WTC11 (cell line): ENCODE data around the gene CALML3. TPM values are rescaled to one million over a fixed set of nuclear protein-coding genes. Genes with fewer than 3 reads are reported as not detected.

Experiments
- ATAC-seq: fragments of 200-7000 bp; cut with Tn5 transposase; 2 replicates; pipeline ENCODE4 v1.10.0; 2021; ENCODE audit warnings: mild to moderate bottlenecking, moderate library complexity
- CTCF ChIA-PET: fragments of 300-600 bp; sonication (Branson Sonifier 250); formaldehyde crosslinking; loops from one replicate; lab custom pipeline; 2021; ENCODE audit warnings: antibody characterized with exemption; lab: Charles Lee
- POLR2A ChIA-PET: fragments of 350-600 bp; sonication (Branson Sonifier 250); formaldehyde crosslinking; loops from one replicate; lab custom pipeline; 2021; ENCODE audit warnings: antibody characterized with exemption; lab: Charles Lee
- DNase-seq: peaks from one replicate; pipeline ENCODE4 v3.0.0; 2021; ENCODE audit warnings: low spot score
- H3K27ac Mint-ChIP-seq: 2 replicates; pipeline ENCODE4 v1.8.0; 2021; ENCODE audit warnings: mixed read lengths
- H3K27me3 Mint-ChIP-seq: 2 replicates; pipeline ENCODE4 v1.8.0; 2021; ENCODE audit warnings: low read depth, mild to moderate bottlenecking, moderate library complexity, mixed read lengths
- H3K36me3 Mint-ChIP-seq: 2 replicates; pipeline ENCODE4 v1.8.0; 2021; ENCODE audit warnings: mixed read lengths
- H3K4me1 Mint-ChIP-seq: 2 replicates; pipeline ENCODE4 v1.8.0; 2022; ENCODE audit warnings: mixed read lengths
- H3K4me3 Mint-ChIP-seq: 2 replicates; pipeline ENCODE4 v1.8.0; 2021; ENCODE audit warnings: mild to moderate bottlenecking, moderate library complexity, mixed read lengths
- H3K9me3 Mint-ChIP-seq: 2 replicates; pipeline ENCODE4 v1.8.0; 2021; ENCODE audit warnings: mixed read lengths
- ATF2 ChIP-seq: sonication (generic); formaldehyde crosslinking; IDR thresholded peaks from 2 replicates; pipeline ENCODE4 v1.8.1; 2022; ENCODE audit warnings: low read depth, missing genetic modification reagents, borderline replicate concordance
- CDX4 ChIP-seq: fragments of 250-450 bp; sonication (Bioruptor Pico); IDR thresholded peaks from 2 replicates; pipeline ENCODE4 v1.9.0; 2021; ENCODE audit warnings: moderate library complexity, mild to moderate bottlenecking, inconsistent platforms, borderline replicate concordance
- ERG ChIP-seq: fragments of 250-450 bp; sonication (Bioruptor Pico); IDR thresholded peaks from 2 replicates; pipeline ENCODE4 v1.8.0; 2021; ENCODE audit warnings: mild to moderate bottlenecking
- FOXJ3 ChIP-seq: sonication (generic); formaldehyde crosslinking; IDR thresholded peaks from 2 replicates; pipeline ENCODE4 v1.9.0; 2021; ENCODE audit warnings: missing genetic modification reagents, mild to moderate bottlenecking, borderline replicate concordance
- GRHL2 ChIP-seq: fragments of 250-450 bp; sonication (Bioruptor Pico); IDR thresholded peaks from 2 replicates; pipeline ENCODE4 v1.8.0; 2022; ENCODE audit warnings: mild to moderate bottlenecking, moderate library complexity; ENCODE audit not compliant: insufficient replicate concordance, severe bottlenecking
- GTF2I ChIP-seq: fragments of 250-450 bp; sonication (Bioruptor Pico); conservative IDR thresholded peaks from 2 replicates; pipeline ENCODE4 v1.4.0; 2021; ENCODE audit warnings: mild to moderate bottlenecking
- HMGA2 ChIP-seq: fragments of 250-450 bp; sonication (Bioruptor Pico); IDR thresholded peaks from 2 replicates; pipeline ENCODE4 v1.4.0; 2021; ENCODE audit warnings: mild to moderate bottlenecking, moderate library complexity
- KAT7 ChIP-seq: sonication (generic); formaldehyde crosslinking; IDR thresholded peaks from 2 replicates; pipeline ENCODE4 v1.8.1; 2023; ENCODE audit warnings: missing genetic modification reagents, mild to moderate bottlenecking, borderline replicate concordance
- MXD4 ChIP-seq: fragments of 250-450 bp; sonication (Bioruptor Pico); IDR thresholded peaks from 2 replicates; pipeline ENCODE4 v1.8.0; 2021; ENCODE audit warnings: mild to moderate bottlenecking, moderate library complexity, borderline replicate concordance
- RELA ChIP-seq: sonication (generic); formaldehyde crosslinking; IDR thresholded peaks from 2 replicates; pipeline ENCODE4 v1.8.1; 2022; ENCODE audit warnings: missing genetic modification reagents, mild to moderate bottlenecking, borderline replicate concordance
- STAT6 ChIP-seq: sonication (generic); formaldehyde crosslinking; conservative IDR thresholded peaks from 2 replicates; pipeline ENCODE4 v1.8.1; 2023; ENCODE audit warnings: mild to moderate bottlenecking, low read depth, missing genetic modification reagents, moderate library complexity
- TEAD4 ChIP-seq: sonication (generic); formaldehyde crosslinking; IDR thresholded peaks from 2 replicates; pipeline ENCODE4 v1.8.0; 2022; ENCODE audit warnings: mild to moderate bottlenecking, missing genetic modification reagents
- ZNF121 ChIP-seq: sonication (generic); formaldehyde crosslinking; IDR thresholded peaks from 2 replicates; pipeline ENCODE4 v1.8.0; 2023; ENCODE audit warnings: missing genetic modification reagents
- ZNF317 ChIP-seq: sonication (generic); formaldehyde crosslinking; IDR thresholded peaks from 2 replicates; pipeline ENCODE4 v1.8.1; 2023; ENCODE audit warnings: low read depth, mild to moderate bottlenecking, moderate library complexity, missing genetic modification reagents, borderline replicate concordance
- ZNF396 ChIP-seq: fragments of 250-450 bp; sonication (Bioruptor Pico); IDR thresholded peaks from 2 replicates; pipeline ENCODE4 v1.8.0; 2021; ENCODE audit warnings: mild to moderate bottlenecking, moderate library complexity, borderline replicate concordance
- ZNF423 ChIP-seq: fragments of 250-450 bp; sonication (Bioruptor Pico); IDR thresholded peaks from 2 replicates; pipeline ENCODE4 v2.1.2; 2022; ENCODE audit warnings: mild to moderate bottlenecking, moderate library complexity
- ZNF512 ChIP-seq: sonication (generic); formaldehyde crosslinking; IDR thresholded peaks from 2 replicates; pipeline ENCODE4 v1.8.1; 2022; ENCODE audit warnings: missing genetic modification reagents, borderline replicate concordance
- ZNF671 ChIP-seq: fragments of 250-450 bp; sonication (Bioruptor Pico); IDR thresholded peaks from 2 replicates; pipeline ENCODE4 v1.8.0; 2021; ENCODE audit warnings: mild to moderate bottlenecking
- total RNA-seq: library from RNA; stranded (reverse); gene quantifications from 3 replicates; pipeline ENCODE4 v1.2.3, GENCODE V29; 2021

CALML3 gene
- total RNA-seq, 1 experiment from 2014 or later = not detected

GRCh38 chr10:5537684-5538083 is 12.9 kb downstream of the CALML3 start:
- no peaks in the 10 kb centered on the region; the same call in 1 of the 2 replicates for H3K27me3 Mint-ChIP-seq
- peaks cover 6% of the 10 kb centered on the region for H3K36me3 Mint-ChIP-seq
- no peak overlapping the region for H3K4me3 Mint-ChIP-seq
- DNase-seq (no peak), ATAC-seq (no peak)
- TF ChIP-seq GRHL2 (no peak), ZNF121 (0 out of 2 replicates have a peak, but pooled peaks have one; percentile 51)
- CTCF ChIA-PET = interaction anchor here (2.2 kb wide), 1 partner anchor 86 kb away, joined by 8 read pairs; no protein-coding TSS in a partner anchor
- POLR2A ChIA-PET = no interaction called here
- peaks cover 18% of the 10 kb centered on the region for H3K9me3 Mint-ChIP-seq
- peaks cover 8% of the 10 kb centered on the region for H3K4me1 Mint-ChIP-seq
- H3K27ac Mint-ChIP-seq = no peak overlapping the region

GRCh38 chr10:5538446-5538845 is 13.7 kb downstream of the CALML3 start:
- Mint-ChIP-seq H3K4me3 (no peak overlapping the region), H3K4me1 (peaks cover 6% of the 10 kb centered on the region), H3K27ac (no peak overlapping the region), H3K9me3 (peaks cover 23% of the 10 kb centered on the region), H3K36me3 (peaks cover 10% of the 10 kb centered on the region), H3K27me3 (no peaks in the 10 kb centered on the region; the same call in 1 of the 2 replicates)
- DNase-seq (no peak), ATAC-seq (no peak)
- POLR2A ChIA-PET = no interaction called here
- CTCF ChIA-PET = interaction anchor here (2.2 kb wide), 1 partner anchor 85 kb away, joined by 8 read pairs; no protein-coding TSS in a partner anchor
- no peak for TF ChIP-seq RELA (CRISPR knock-in tag)
- TF ChIP-seq GRHL2 = no peak
- no peak for TF ChIP-seq ZNF512 (CRISPR knock-in tag)
- TF ChIP-seq HMGA2 (CRISPR knock-in tag) = no peak
- no peak for TF ChIP-seq ZNF396 (CRISPR knock-in tag)
- TF ChIP-seq TEAD4 = no peak
- TF ChIP-seq ZNF423 (CRISPR knock-in tag) = no peak
- TF ChIP-seq CDX4 = no peak
- no peak for TF ChIP-seq KAT7 (CRISPR knock-in tag)

- TF ChIP-seq ERG (CRISPR knock-in tag) (no peak), GTF2I (CRISPR knock-in tag) (no peak), MXD4 (CRISPR knock-in tag) (no peak), RELA (CRISPR knock-in tag) (no peak), FOXJ3 (CRISPR knock-in tag) (no peak), ATF2 (CRISPR knock-in tag) (no peak), ZNF671 (CRISPR knock-in tag) (no peak), ZNF317 (CRISPR knock-in tag) (no peak), STAT6 (no peak)
- TF ChIP-seq, all 79 proteins: peak for 0
- no peak for DNase-seq
- ChIA-PET POLR2A (no interaction called here), CTCF (interaction anchor here (2.2 kb wide), 1 partner anchor 84 kb away, joined by 8 read pairs; no protein-coding TSS in a partner anchor)
- H3K27ac Mint-ChIP-seq = no peak overlapping the region
- peaks cover 14% of the 10 kb centered on the region for H3K36me3 Mint-ChIP-seq
- no peak overlapping the region for H3K4me3 Mint-ChIP-seq
- H3K4me1 Mint-ChIP-seq = peaks cover 6% of the 10 kb centered on the region
- no peaks in the 10 kb centered on the region; the same call in 1 of the 2 replicates for H3K27me3 Mint-ChIP-seq
- H3K9me3 Mint-ChIP-seq = peaks cover 28% of the 10 kb centered on the region
- no peak for ATAC-seq
Observed at GRCh38 chr10:5538892-5539651, 14.3 kb downstream of the CALML3 start.
